Mesodermal cell (in vitro differentiated cells): ENCODE measurements around the gene KRTAP12-3.
"Not testable (repeated sequence)": the region's sequence is repeated elsewhere in the genome, so short reads cannot be mapped to it uniquely, and the experiment has no call there.

Source experiments
- H3K27ac ChIP-seq: 2 replicates; pipeline ENCODE4 v1.7.0; 2013; ENCODE audit warnings: mild to moderate bottlenecking, low read depth, low read length, moderate library complexity; ENCODE audit not compliant: severe bottlenecking
- H3K36me3 ChIP-seq: 2 replicates; pipeline ENCODE4 v1.7.1; 2013; ENCODE audit warnings: mild to moderate bottlenecking, low read length, moderate library complexity; ENCODE audit not compliant: control insufficient read depth, insufficient read depth
- H3K4me1 ChIP-seq: one replicate; pipeline ENCODE4 v1.7.1; 2013; ENCODE audit warnings: mild to moderate bottlenecking, low read length; ENCODE audit not compliant: insufficient read depth, control insufficient read depth, poor library complexity, severe bottlenecking
- H3K4me3 ChIP-seq: 2 replicates; pipeline ENCODE4 v1.7.0; 2013; ENCODE audit warnings: low read length, control low read depth, mild to moderate bottlenecking; ENCODE audit not compliant: insufficient read depth, poor library complexity, severe bottlenecking; ENCODE audit errors: extremely low read depth
- H3K9me3 ChIP-seq: 2 replicates; pipeline ENCODE4 v1.7.1; 2013; ENCODE audit warnings: mild to moderate bottlenecking, low read length, moderate library complexity; ENCODE audit not compliant: control insufficient read depth
- WGBS, 2 experiments: methylation state at CpG; one replicate each; pipeline ENCODE4 v1.1.5; 2013; ENCODE audit warnings: missing lambda C conversion rate in 2 of 2; ENCODE audit not compliant: insufficient coverage in 2 of 2; 5-methylcytosine and 5-hydroxymethylcytosine counted together

Gene KRTAP12-3

GRCh38 chr21:44670642-44671432, 13.1 kb downstream of the KRTAP12-3 start:
- 84 to 87% methylated on average over 2 to 3 of the region's 3 CpGs for WGBS, 2 experiments
- no peaks in the 10 kb centered on the region for H3K4me1 ChIP-seq

GRCh38 chr21:44671911-44672310, 14.2 kb downstream of the KRTAP12-3 start:
- no CpG with 5 or more reads among the region's 1 CpG for WGBS, 2 experiments
- H3K27ac ChIP-seq: no peak overlapping the region
- H3K36me3 ChIP-seq: no peaks in the 10 kb centered on the region
- peaks cover 28% of the 10 kb centered on the region for H3K9me3 ChIP-seq
- H3K4me3 ChIP-seq: no peak overlapping the region
- H3K4me1 ChIP-seq: no peaks in the 10 kb centered on the region

More at GRCh38 chr21:44670642-44671432, 13.1 kb downstream of the KRTAP12-3 start:
- Histone ChIP-seq H3K9me3 (peaks cover 28% of the 10 kb centered on the region), H3K27ac (no peak overlapping the region), H3K36me3 (no peaks in the 10 kb centered on the region), H3K4me3 (no peak overlapping the region)

- Histone ChIP-seq H3K27ac (no peak overlapping the region), H3K9me3 (no peaks in the 10 kb centered on the region), H3K36me3 (no peaks in the 10 kb centered on the region), H3K4me1 (no peaks in the 10 kb centered on the region), H3K4me3 (no peak overlapping the region)
- WGBS, 2 experiments: 98% methylated on average over 6 to 12 of the region's 13 CpGs
These were observed 20.1 kb downstream of the KRTAP12-3 start for GRCh38 chr21:44677881-44678280.

- Histone ChIP-seq H3K4me1 (no peaks in the 10 kb centered on the region), H3K27ac (no peak overlapping the region), H3K9me3 (no peaks in the 10 kb centered on the region), H3K36me3 (no peaks in the 10 kb centered on the region), H3K4me3 (no peak overlapping the region)
- 86 to 98% methylated on average over 6 of the region's 11 CpGs for WGBS, 2 experiments
These were observed 23.4 kb downstream of the KRTAP12-3 start for GRCh38 chr21:44681152-44681551.

- WGBS, 2 experiments: 88 to 90% methylated on average over 18 to 22 of the region's 23 CpGs
- Histone ChIP-seq H3K4me3 (no peak within 1 kb of the TSS), H3K27ac (no peak within 1 kb of the TSS), H3K9me3 (no peaks in the 10 kb centered on the region), H3K4me1 (no peaks in the 10 kb centered on the region), H3K36me3 (no peaks in the 10 kb centered on the region)
These were observed 24.3 kb downstream of the KRTAP12-3 start, which contains the start of gene KRTAP12-1 for GRCh38 chr21:44681861-44682579. Gene KRTAP12-1 (minus strand): TSS chr21:44682163. CDS start chr21:44682123, 40 bp downstream.

GRCh38 chr21:44682580-44683151, 24.9 kb downstream of the KRTAP12-3 start:
- Histone ChIP-seq H3K4me3 (no peak overlapping the region), H3K27ac (no peak overlapping the region), H3K9me3 (no peaks in the 10 kb centered on the region), H3K36me3 (no peaks in the 10 kb centered on the region), H3K4me1 (no peaks in the 10 kb centered on the region)
- 88 to 91% methylated on average over 14 to 15 of the region's 15 CpGs for WGBS, 2 experiments

GRCh38 chr21:44684077-44684476, 26.3 kb downstream of the KRTAP12-3 start:
- 86% methylated on average over 6 to 7 of the region's 7 CpGs for WGBS, 2 experiments
- H3K36me3 ChIP-seq: no peaks in the 10 kb centered on the region
- no peaks in the 10 kb centered on the region for H3K4me1 ChIP-seq
- H3K9me3 ChIP-seq: no peaks in the 10 kb centered on the region
- no peak overlapping the region for H3K27ac ChIP-seq
- H3K4me3 ChIP-seq: no peak overlapping the region

GRCh38 chr21:44684483-44684882, 26.8 kb downstream of the KRTAP12-3 start:
- WGBS, 2 experiments: 71 to 86% methylated on average over 5 to 6 of the region's 6 CpGs
- Histone ChIP-seq H3K4me1 (no peaks in the 10 kb centered on the region), H3K9me3 (no peaks in the 10 kb centered on the region), H3K27ac (no peak overlapping the region), H3K4me3 (no peak overlapping the region), H3K36me3 (no peaks in the 10 kb centered on the region)

- not testable (repeated sequence) for H3K9me3 ChIP-seq, H3K27ac ChIP-seq, H3K36me3 ChIP-seq, H3K4me1 ChIP-seq, H3K4me3 ChIP-seq
- WGBS, 2 experiments: 70 to 96% methylated on average over 2 to 4 of the region's 6 CpGs
These were observed 27.3 kb downstream of the KRTAP12-3 start for GRCh38 chr21:44685050-44685449.

- H3K36me3 ChIP-seq: no peaks in the 10 kb centered on the region
- 47 to 54% methylated on average over 11 to 14 of the region's 14 CpGs for WGBS, 2 experiments
These were observed 28.5 kb downstream of the KRTAP12-3 start for GRCh38 chr21:44686000-44686781.

More at GRCh38 chr21:44686000-44686781, 28.5 kb downstream of the KRTAP12-3 start:
- Histone ChIP-seq H3K4me1 (no peaks in the 10 kb centered on the region), H3K9me3 (no peaks in the 10 kb centered on the region), H3K4me3 (no peak overlapping the region), H3K27ac (no peak overlapping the region)
